Uterus (tissue), 2 donors: ENCODE data around the gene CCDC40.
"Not testable (repeated sequence)": the region's sequence is repeated elsewhere in the genome, so short reads cannot be mapped to it uniquely, and the experiment has no call there.

ENCODE experiments used
- POLR2A ChIP-seq, 2 donors: fragments of 450-650 bp; IDR thresholded peaks; one replicate each; pipeline ENCODE4 v1.6.1; 2016; ENCODE audit warnings: antibody characterized with exemption in 2 of 2, mild to moderate bottlenecking in 1 of 2, moderate library complexity in 1 of 2
- TF ChIP-seq, protein P1 (sequence below), 4 experiments: fragments of 200-600 bp in 2 of 4; fragments of 450-650 bp in 2 of 4; sonication (generic) in 2 of 4; IDR thresholded peaks; one replicate each; pipeline ENCODE4 v1.5.1; 2016 to 2019; ENCODE audit warnings: antibody characterized with exemption in 4 of 4, mild to moderate bottlenecking in 2 of 4, moderate library complexity in 1 of 4

DNA sequence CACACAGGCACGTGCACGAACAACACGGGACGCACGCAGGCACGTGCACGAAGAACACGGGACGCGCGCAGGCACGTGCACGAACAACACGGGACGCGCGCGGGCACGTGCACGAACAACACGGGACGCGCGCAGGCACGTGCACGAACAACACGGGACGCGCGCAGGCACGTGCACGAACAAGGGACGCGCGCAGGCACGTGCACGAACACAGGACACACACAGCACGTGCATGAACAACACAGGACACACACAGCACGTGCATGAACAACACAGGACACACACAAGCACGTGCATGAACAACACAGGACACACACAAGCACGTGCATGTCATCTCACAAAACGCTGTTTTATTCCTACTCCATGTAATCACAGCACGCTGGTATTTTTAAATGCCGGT, 53.7 kb downstream of the CCDC40 start:
- TF ChIP-seq, protein P1, sequence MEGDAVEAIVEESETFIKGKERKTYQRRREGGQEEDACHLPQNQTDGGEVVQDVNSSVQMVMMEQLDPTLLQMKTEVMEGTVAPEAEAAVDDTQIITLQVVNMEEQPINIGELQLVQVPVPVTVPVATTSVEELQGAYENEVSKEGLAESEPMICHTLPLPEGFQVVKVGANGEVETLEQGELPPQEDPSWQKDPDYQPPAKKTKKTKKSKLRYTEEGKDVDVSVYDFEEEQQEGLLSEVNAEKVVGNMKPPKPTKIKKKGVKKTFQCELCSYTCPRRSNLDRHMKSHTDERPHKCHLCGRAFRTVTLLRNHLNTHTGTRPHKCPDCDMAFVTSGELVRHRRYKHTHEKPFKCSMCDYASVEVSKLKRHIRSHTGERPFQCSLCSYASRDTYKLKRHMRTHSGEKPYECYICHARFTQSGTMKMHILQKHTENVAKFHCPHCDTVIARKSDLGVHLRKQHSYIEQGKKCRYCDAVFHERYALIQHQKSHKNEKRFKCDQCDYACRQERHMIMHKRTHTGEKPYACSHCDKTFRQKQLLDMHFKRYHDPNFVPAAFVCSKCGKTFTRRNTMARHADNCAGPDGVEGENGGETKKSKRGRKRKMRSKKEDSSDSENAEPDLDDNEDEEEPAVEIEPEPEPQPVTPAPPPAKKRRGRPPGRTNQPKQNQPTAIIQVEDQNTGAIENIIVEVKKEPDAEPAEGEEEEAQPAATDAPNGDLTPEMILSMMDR (IDR thresholded peaks at IDR 0.05), result not testable (repeated sequence)
- TF ChIP-seq POLR2A (IDR thresholded peaks at IDR 0.05), result not testable (repeated sequence)
